C4-2B (cell line): Measurements from ENCODE around the gene RBM38.

Experiments
- CTCF ChIP-seq: fragments of 450-650 bp; conservative IDR thresholded peaks from 2 replicates; pipeline ENCODE4 v1.5.1; 2017; ENCODE audit warnings: mild to moderate bottlenecking
- ZFX ChIP-seq: fragments of 450-650 bp; IDR thresholded peaks from 2 replicates; pipeline ENCODE4 v1.6.1; 2017

DNA sequence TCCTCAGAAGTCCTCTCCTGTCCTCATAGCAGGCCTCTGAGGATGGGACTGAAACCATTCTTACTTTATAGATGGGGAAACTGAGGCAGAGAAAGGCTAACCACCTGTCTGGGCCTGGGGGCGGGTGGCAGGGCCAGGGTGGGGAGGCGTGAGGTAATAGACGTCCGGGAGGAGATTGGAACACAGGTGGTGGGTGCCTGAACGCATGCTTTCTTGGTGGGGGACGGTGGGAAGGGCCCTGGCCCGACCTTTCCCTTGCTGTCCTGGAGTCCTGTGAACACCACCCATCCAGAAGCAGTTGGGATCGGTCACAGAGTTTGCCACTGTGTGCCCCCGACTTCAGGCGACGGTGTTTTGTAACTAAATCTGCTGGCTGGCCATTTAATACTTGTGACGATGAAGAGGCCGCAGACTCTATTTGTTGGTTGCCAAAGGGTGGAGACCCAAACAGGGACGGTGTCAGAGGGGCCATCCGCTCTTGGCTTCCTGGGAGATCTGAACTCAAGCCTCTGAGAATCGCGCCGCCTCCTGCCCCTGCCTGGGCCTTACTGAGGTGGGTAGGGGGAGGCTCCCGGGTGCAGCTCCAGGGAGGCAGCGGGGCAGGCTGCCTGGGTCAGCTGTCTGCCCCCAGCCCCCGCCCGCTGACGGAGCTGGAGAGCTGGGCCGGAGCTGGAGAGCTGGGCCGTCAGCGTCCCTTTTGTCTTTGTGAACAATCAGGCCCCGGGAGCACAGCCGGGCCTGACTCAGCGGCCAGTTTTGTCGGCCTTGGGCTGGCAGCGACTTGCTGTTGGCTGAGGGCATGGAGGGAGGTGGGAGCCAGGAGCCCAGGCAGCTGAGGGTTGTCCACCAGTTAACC is 4.1 kb downstream of the RBM38 start:
- no peak for TF ChIP-seq CTCF
- TF ChIP-seq ZFX: no peak
